ENCODE measurements around the gene RNLS. TPM values are rescaled to one million over a fixed set of nuclear protein-coding genes. Genes with fewer than 3 reads are reported as not detected.

Gene RNLS
- total RNA-seq, 1 experiment from 2014 or later = not detected

- TF ChIP-seq RAD21 (IDR thresholded peaks at IDR 0.05; ENCODE audit: low read depth) (no peak), FOSL1 (IDR thresholded peaks at IDR 0.05; ENCODE audit: low read depth) (no peak), POLR2A (IDR thresholded peaks at IDR 0.05; ENCODE audit: borderline replicate concordance, extremely low read depth, insufficient read depth, insufficient read length) (no peak), JUND (IDR thresholded peaks at IDR 0.05) (no peak), SIN3A (IDR thresholded peaks at IDR 0.05; ENCODE audit: low read depth) (no peak), CTCF (IDR thresholded peaks at IDR 0.05 in 2 of 3, conservative IDR thresholded peaks at IDR 0.05 in 1 of 3; ENCODE audit: borderline replicate concordance in 1 of 3, insufficient read depth in 1 of 3, low read depth in 2 of 3, low read length in 2 of 3) (no peak), ATF3 (IDR thresholded peaks at IDR 0.05) (no peak), CBX3 (IDR thresholded peaks at IDR 0.05; ENCODE audit: low read depth) (no peak), SP1 (IDR thresholded peaks at IDR 0.05; ENCODE audit: low read depth) (no peak)
- ATAC-seq (no peak), DNase-seq (ENCODE audit: low read depth, low spot score) (no peak)
- Histone ChIP-seq H3K4me2 (ENCODE audit: low read length) (no peak overlapping the region), H4K20me1 (ENCODE audit: insufficient read depth) (no peaks in the 10 kb centered on the region), H3K27me3 (ENCODE audit: insufficient read depth, low read length) (no peaks in the 10 kb centered on the region), H3K36me3 (ENCODE audit: control insufficient read depth in 1 of 2, insufficient read depth in 2 of 2, low read length in 2 of 2) (no peaks in the 10 kb centered on the region), H2AFZ (ENCODE audit: low read depth, low read length, poor library complexity, severe bottlenecking) (no peak overlapping the region), H3K9ac (ENCODE audit: low read length) (no peak overlapping the region), H3K9me3 (ENCODE audit: control insufficient read depth in 1 of 2, insufficient read depth in 1 of 2, low read depth in 1 of 2, low read length in 2 of 2) (no peaks in the 10 kb centered on the region), H3K79me2 (ENCODE audit: insufficient read depth, low read length) (no peaks in the 10 kb centered on the region), H3K4me1 (ENCODE audit: control insufficient read depth in 1 of 2, insufficient read depth in 2 of 2, low read length in 2 of 2) (no peaks in the 10 kb centered on the region), H3K9me2 (ENCODE audit: insufficient read depth) (no peaks in the 10 kb centered on the region), H3K27ac (ENCODE audit: low read depth, low read length) (no peak overlapping the region), H3K4me3 (replicated peaks in 1 of 2; ENCODE audit: low read depth in 1 of 2, low read length in 2 of 2) (no peak overlapping the region)
- ChIA-PET POLR2A (no interaction called here), CTCF (no interaction called here), RAD21 (ENCODE audit: low non-redundant PET in 1 of 2, low total read pairs in 2 of 2, uncharacterized antibody in 2 of 2, unreplicated experiment in 2 of 2) (no interaction called here)
- intact Hi-C loops (cut with micrococcal nuclease) = no loop called here
- no TSS peak for BruUV-seq (replicated peaks)
Measured at GRCh38 chr10:88466786-88467185, 116.3 kb downstream of the RNLS start.

GRCh38 chr10:88465765-88466164 lies 117.4 kb downstream of the RNLS start:
- no peak overlapping the region for H3K27ac ChIP-seq (ENCODE audit: low read depth, low read length)
- no peaks in the 10 kb centered on the region for H3K4me1 ChIP-seq (ENCODE audit: control insufficient read depth in 1 of 2, insufficient read depth in 2 of 2, low read length in 2 of 2)
- H3K9me2 ChIP-seq (ENCODE audit: insufficient read depth) = no peaks in the 10 kb centered on the region
- POLR2A ChIA-PET = no interaction called here
- no peaks in the 10 kb centered on the region for H3K36me3 ChIP-seq (ENCODE audit: control insufficient read depth in 1 of 2, insufficient read depth in 2 of 2, low read length in 2 of 2)
- no peaks in the 10 kb centered on the region for H4K20me1 ChIP-seq (ENCODE audit: insufficient read depth)
- DNase-seq (ENCODE audit: low read depth, low spot score) = no peak
- no peak overlapping the region for H3K4me3 ChIP-seq (replicated peaks in 1 of 2; ENCODE audit: low read depth in 1 of 2, low read length in 2 of 2)
- CTCF ChIA-PET = no interaction called here
- H3K9ac ChIP-seq (ENCODE audit: low read length) = no peak overlapping the region
- ATAC-seq = no peak
- no peak overlapping the region for H3K4me2 ChIP-seq (ENCODE audit: low read length)
- H3K27me3 ChIP-seq (ENCODE audit: insufficient read depth, low read length) = no peaks in the 10 kb centered on the region
- H3K9me3 ChIP-seq (ENCODE audit: control insufficient read depth in 1 of 2, insufficient read depth in 1 of 2, low read depth in 1 of 2, low read length in 2 of 2) = no peaks in the 10 kb centered on the region
- BruUV-seq (replicated peaks) = no TSS peak
- intact Hi-C loops (cut with micrococcal nuclease) = no loop called here
- RAD21 ChIA-PET (ENCODE audit: low non-redundant PET in 1 of 2, low total read pairs in 2 of 2, uncharacterized antibody in 2 of 2, unreplicated experiment in 2 of 2) = no interaction called here
- H2AFZ ChIP-seq (ENCODE audit: low read depth, low read length, poor library complexity, severe bottlenecking) = no peak overlapping the region
- H3K79me2 ChIP-seq (ENCODE audit: insufficient read depth, low read length) = no peaks in the 10 kb centered on the region
- TF ChIP-seq CTCF (IDR thresholded peaks at IDR 0.05 in 2 of 3, conservative IDR thresholded peaks at IDR 0.05 in 1 of 3; ENCODE audit: borderline replicate concordance in 1 of 3, insufficient read depth in 1 of 3, low read depth in 2 of 3, low read length in 2 of 3) (no peak), YY1 (IDR thresholded peaks at IDR 0.05; ENCODE audit: extremely low read depth, insufficient replicate concordance, low read depth, low read length) (no peak), SP1 (IDR thresholded peaks at IDR 0.05; ENCODE audit: low read depth) (no peak), POLR2AphosphoS5 (IDR thresholded peaks at IDR 0.05; ENCODE audit: low read depth, low read length) (no peak), ZFX (IDR thresholded peaks at IDR 0.05) (no peak), ZBTB33 (IDR thresholded peaks at IDR 0.05; ENCODE audit: extremely low read depth, insufficient replicate concordance, low read length) (no peak), JUND (IDR thresholded peaks at IDR 0.05) (no peak)

All from HCT116 (cell line).